ENCODE results near the gene TLCD4.

TLCD4 gene

GRCh38 chr1:95094923-95095322, 22.2 kb upstream of the TLCD4 start:
- H3K4me3 ChIP-seq (ENCODE audit: low read depth in 1 of 2, low read length in 2 of 2), result no peak overlapping the region
- no peaks in the 10 kb centered on the region for H3K4me1 ChIP-seq (ENCODE audit: control insufficient read depth in 1 of 2, insufficient read depth in 2 of 2, low read length in 2 of 2)
- no peak overlapping the region for H3K9ac ChIP-seq (ENCODE audit: low read depth in 1 of 2, low read length in 2 of 2)
- no peak overlapping the region for H3K27ac ChIP-seq (ENCODE audit: low read depth, low read length)
- H3K36me3 ChIP-seq (ENCODE audit: control insufficient read depth in 1 of 2, insufficient read depth in 2 of 2, low read length in 2 of 2), result no peaks in the 10 kb centered on the region
- H3K27me3 ChIP-seq (ENCODE audit: control insufficient read depth in 1 of 2, insufficient read depth in 2 of 2, low read length in 2 of 2), result no peaks in the 10 kb centered on the region
- H3K9me3 ChIP-seq (ENCODE audit: control insufficient read depth in 1 of 2, low read length in 2 of 2), result no peaks in the 10 kb centered on the region

- H3K4me1 ChIP-seq (ENCODE audit: control insufficient read depth in 1 of 2, insufficient read depth in 2 of 2, low read length in 2 of 2), result no peaks in the 10 kb centered on the region
- no peaks in the 10 kb centered on the region for H3K9me3 ChIP-seq (ENCODE audit: control insufficient read depth in 1 of 2, low read length in 2 of 2)
- no peaks in the 10 kb centered on the region for H3K36me3 ChIP-seq (ENCODE audit: control insufficient read depth in 1 of 2, insufficient read depth in 2 of 2, low read length in 2 of 2)
- H3K27ac ChIP-seq (ENCODE audit: low read depth, low read length), result no peak overlapping the region
- no peak overlapping the region for H3K4me3 ChIP-seq (ENCODE audit: low read depth in 1 of 2, low read length in 2 of 2)
- H3K27me3 ChIP-seq (ENCODE audit: control insufficient read depth in 1 of 2, insufficient read depth in 2 of 2, low read length in 2 of 2), result no peaks in the 10 kb centered on the region
- no peak overlapping the region for H3K9ac ChIP-seq (ENCODE audit: low read depth in 1 of 2, low read length in 2 of 2)
Observed at GRCh38 chr1:95095833-95096217, 21.3 kb upstream of the TLCD4 start.

- Histone ChIP-seq H3K9ac (ENCODE audit: low read depth in 1 of 2, low read length in 2 of 2) (no peak overlapping the region), H3K27me3 (ENCODE audit: control insufficient read depth in 1 of 2, insufficient read depth in 2 of 2, low read length in 2 of 2) (no peaks in the 10 kb centered on the region), H3K27ac (ENCODE audit: low read depth, low read length) (no peak overlapping the region), H3K36me3 (ENCODE audit: control insufficient read depth in 1 of 2, insufficient read depth in 2 of 2, low read length in 2 of 2) (no peaks in the 10 kb centered on the region), H3K9me3 (ENCODE audit: control insufficient read depth in 1 of 2, low read length in 2 of 2) (no peaks in the 10 kb centered on the region), H3K4me1 (ENCODE audit: control insufficient read depth in 1 of 2, insufficient read depth in 2 of 2, low read length in 2 of 2) (no peaks in the 10 kb centered on the region), H3K4me3 (ENCODE audit: low read depth in 1 of 2, low read length in 2 of 2) (no peak overlapping the region)
Observed at GRCh38 chr1:95096218-95096841, 20.8 kb upstream of the TLCD4 start.

- Histone ChIP-seq H3K4me3 (ENCODE audit: low read depth in 1 of 2, low read length in 2 of 2) (no peak overlapping the region), H3K27me3 (ENCODE audit: control insufficient read depth in 1 of 2, insufficient read depth in 2 of 2, low read length in 2 of 2) (no peaks in the 10 kb centered on the region), H3K27ac (ENCODE audit: low read depth, low read length) (no peak overlapping the region), H3K9ac (ENCODE audit: low read depth in 1 of 2, low read length in 2 of 2) (no peak overlapping the region), H3K36me3 (ENCODE audit: control insufficient read depth in 1 of 2, insufficient read depth in 2 of 2, low read length in 2 of 2) (no peaks in the 10 kb centered on the region), H3K9me3 (ENCODE audit: control insufficient read depth in 1 of 2, low read length in 2 of 2) (no peaks in the 10 kb centered on the region), H3K4me1 (ENCODE audit: control insufficient read depth in 1 of 2, insufficient read depth in 2 of 2, low read length in 2 of 2) (no peaks in the 10 kb centered on the region)
Observed at GRCh38 chr1:95097426-95097825, 19.7 kb upstream of the TLCD4 start.

GRCh38 chr1:95098196-95098595, 19.0 kb upstream of the TLCD4 start:
- no peaks in the 10 kb centered on the region for H3K9me3 ChIP-seq (ENCODE audit: control insufficient read depth in 1 of 2, low read length in 2 of 2)
- no peaks in the 10 kb centered on the region for H3K27me3 ChIP-seq (ENCODE audit: control insufficient read depth in 1 of 2, insufficient read depth in 2 of 2, low read length in 2 of 2)
- no peak overlapping the region for H3K9ac ChIP-seq (ENCODE audit: low read depth in 1 of 2, low read length in 2 of 2)
- no peak overlapping the region for H3K27ac ChIP-seq (ENCODE audit: low read depth, low read length)
- no peaks in the 10 kb centered on the region for H3K4me1 ChIP-seq (ENCODE audit: control insufficient read depth in 1 of 2, insufficient read depth in 2 of 2, low read length in 2 of 2)
- H3K36me3 ChIP-seq (ENCODE audit: control insufficient read depth in 1 of 2, insufficient read depth in 2 of 2, low read length in 2 of 2), result no peaks in the 10 kb centered on the region
- no peak overlapping the region for H3K4me3 ChIP-seq (ENCODE audit: low read depth in 1 of 2, low read length in 2 of 2)

GRCh38 chr1:95108792-95109191, 8.4 kb upstream of the TLCD4 start:
- no peak overlapping the region for H3K9ac ChIP-seq (ENCODE audit: low read depth in 1 of 2, low read length in 2 of 2)
- no peaks in the 10 kb centered on the region for H3K36me3 ChIP-seq (ENCODE audit: control insufficient read depth in 1 of 2, insufficient read depth in 2 of 2, low read length in 2 of 2)
- no peak overlapping the region for H3K27ac ChIP-seq (ENCODE audit: low read depth, low read length)
- H3K4me1 ChIP-seq (ENCODE audit: control insufficient read depth in 1 of 2, insufficient read depth in 2 of 2, low read length in 2 of 2), result no peaks in the 10 kb centered on the region
- no peaks in the 10 kb centered on the region for H3K27me3 ChIP-seq (ENCODE audit: control insufficient read depth in 1 of 2, insufficient read depth in 2 of 2, low read length in 2 of 2)
- H3K9me3 ChIP-seq (ENCODE audit: control insufficient read depth in 1 of 2, low read length in 2 of 2), result no peaks in the 10 kb centered on the region
- H3K4me3 ChIP-seq (ENCODE audit: low read depth in 1 of 2, low read length in 2 of 2), result no peak overlapping the region

GRCh38 chr1:95111014-95111413, 6.1 kb upstream of the TLCD4 start:
- H3K4me1 ChIP-seq (ENCODE audit: control insufficient read depth in 1 of 2, insufficient read depth in 2 of 2, low read length in 2 of 2), result peaks cover 0 to under 1% of the 10 kb centered on the region in 2 donors
- no peak overlapping the region for H3K4me3 ChIP-seq (ENCODE audit: low read depth in 1 of 2, low read length in 2 of 2)

GRCh38 chr1:95113684-95114083, 3.5 kb upstream of the TLCD4 start:
- H3K4me3 ChIP-seq (ENCODE audit: low read depth in 1 of 2, low read length in 2 of 2), result no peak overlapping the region
- H3K9ac ChIP-seq (ENCODE audit: low read depth in 1 of 2, low read length in 2 of 2), result no peak overlapping the region
- H3K4me1 ChIP-seq (ENCODE audit: control insufficient read depth in 1 of 2, insufficient read depth in 2 of 2, low read length in 2 of 2), result peaks cover 6 to 13% of the 10 kb centered on the region in 2 donors
- no peaks in the 10 kb centered on the region for H3K36me3 ChIP-seq (ENCODE audit: control insufficient read depth in 1 of 2, insufficient read depth in 2 of 2, low read length in 2 of 2)
- no peak overlapping the region for H3K27ac ChIP-seq (ENCODE audit: low read depth, low read length)
- peaks cover 0 to 4% of the 10 kb centered on the region in 2 donors for H3K27me3 ChIP-seq (ENCODE audit: control insufficient read depth in 1 of 2, insufficient read depth in 2 of 2, low read length in 2 of 2)
- H3K9me3 ChIP-seq (ENCODE audit: control insufficient read depth in 1 of 2, low read length in 2 of 2), result no peaks in the 10 kb centered on the region

More at GRCh38 chr1:95111014-95111413, 6.1 kb upstream of the TLCD4 start:
- no peaks in the 10 kb centered on the region for H3K27me3 ChIP-seq (ENCODE audit: control insufficient read depth in 1 of 2, insufficient read depth in 2 of 2, low read length in 2 of 2)
- H3K36me3 ChIP-seq (ENCODE audit: control insufficient read depth in 1 of 2, insufficient read depth in 2 of 2, low read length in 2 of 2), result no peaks in the 10 kb centered on the region
- H3K27ac ChIP-seq (ENCODE audit: low read depth, low read length), result no peak overlapping the region
- no peak overlapping the region for H3K9ac ChIP-seq (ENCODE audit: low read depth in 1 of 2, low read length in 2 of 2)
- H3K9me3 ChIP-seq (ENCODE audit: control insufficient read depth in 1 of 2, low read length in 2 of 2), result no peaks in the 10 kb centered on the region

- H3K9ac ChIP-seq (ENCODE audit: low read depth in 1 of 2, low read length in 2 of 2), result no peak overlapping the region
- no peaks in the 10 kb centered on the region for H3K9me3 ChIP-seq (ENCODE audit: control insufficient read depth in 1 of 2, low read length in 2 of 2)
- H3K27ac ChIP-seq (ENCODE audit: low read depth, low read length), result no peak overlapping the region
- H3K36me3 ChIP-seq (ENCODE audit: control insufficient read depth in 1 of 2, insufficient read depth in 2 of 2, low read length in 2 of 2), result no peaks in the 10 kb centered on the region
- peaks cover 13 to 15% of the 10 kb centered on the region in 2 donors for H3K4me1 ChIP-seq (ENCODE audit: control insufficient read depth in 1 of 2, insufficient read depth in 2 of 2, low read length in 2 of 2)
- H3K27me3 ChIP-seq (ENCODE audit: control insufficient read depth in 1 of 2, insufficient read depth in 2 of 2, low read length in 2 of 2), result peaks cover 0 to 4% of the 10 kb centered on the region in 2 donors
- H3K4me3 ChIP-seq (ENCODE audit: low read depth in 1 of 2, low read length in 2 of 2), result no peak overlapping the region
Observed at GRCh38 chr1:95115708-95116137, 1.4 kb upstream of the TLCD4 start.

- peaks cover 16 to 20% of the 10 kb centered on the region in 2 donors for H3K4me1 ChIP-seq (ENCODE audit: control insufficient read depth in 1 of 2, insufficient read depth in 2 of 2, low read length in 2 of 2)
- no peak overlapping the region for H3K27ac ChIP-seq (ENCODE audit: low read depth, low read length)
- peaks cover 0 to 4% of the 10 kb centered on the region in 2 donors for H3K27me3 ChIP-seq (ENCODE audit: control insufficient read depth in 1 of 2, insufficient read depth in 2 of 2, low read length in 2 of 2)
- H3K4me3 ChIP-seq (ENCODE audit: low read depth in 1 of 2, low read length in 2 of 2), result peak overlapping the region; percentile 79 to 81
- H3K9me3 ChIP-seq (ENCODE audit: control insufficient read depth in 1 of 2, low read length in 2 of 2), result no peaks in the 10 kb centered on the region
- no peaks in the 10 kb centered on the region for H3K36me3 ChIP-seq (ENCODE audit: control insufficient read depth in 1 of 2, insufficient read depth in 2 of 2, low read length in 2 of 2)
- peak overlapping the region; percentile 39 to 56 for H3K9ac ChIP-seq (ENCODE audit: low read depth in 1 of 2, low read length in 2 of 2)
Observed at GRCh38 chr1:95116580-95117206, 462 bp upstream of the TLCD4 start.

Data from duodenal mucosa (tissue), 2 donors.